ENCODE measurements around the gene NAA16. TPM values are rescaled to one million over a fixed set of nuclear protein-coding genes. Genes with fewer than 3 reads are reported as not detected.
"Not testable (repeated sequence)": the region's sequence is repeated elsewhere in the genome, so short reads cannot be mapped to it uniquely, and the experiment has no call there.

NAA16 gene
- total RNA-seq, 1 experiment from 2014 or later: 27.0 TPM

GRCh38 chr13:41424675-41425074 lies 113.6 kb downstream of the NAA16 start:
- H3K4me3 Mint-ChIP-seq (ENCODE audit: low read depth, unreplicated experiment); H3K4me1 Mint-ChIP-seq (ENCODE audit: low read depth, unreplicated experiment); BruUV-seq (replicated peaks); DNase-seq; intact Hi-C loops (cut with micrococcal nuclease; ENCODE audit: unreplicated experiment); CTCF ChIA-PET; H3K36me3 Mint-ChIP-seq (ENCODE audit: insufficient read depth, unreplicated experiment); H3K27me3 Mint-ChIP-seq (ENCODE audit: unreplicated experiment); H3K9me3 Mint-ChIP-seq (ENCODE audit: low read depth, unreplicated experiment); H3K27ac Mint-ChIP-seq (ENCODE audit: unreplicated experiment): not testable (repeated sequence)

GRCh38 chr13:41426047-41426446 lies 115.0 kb downstream of the NAA16 start:
- CTCF ChIA-PET: no interaction called here
- no peaks in the 10 kb centered on the region for H3K36me3 Mint-ChIP-seq (ENCODE audit: insufficient read depth, unreplicated experiment)
- BruUV-seq (replicated peaks): no TSS peak
- TF ChIP-seq, protein P1, sequence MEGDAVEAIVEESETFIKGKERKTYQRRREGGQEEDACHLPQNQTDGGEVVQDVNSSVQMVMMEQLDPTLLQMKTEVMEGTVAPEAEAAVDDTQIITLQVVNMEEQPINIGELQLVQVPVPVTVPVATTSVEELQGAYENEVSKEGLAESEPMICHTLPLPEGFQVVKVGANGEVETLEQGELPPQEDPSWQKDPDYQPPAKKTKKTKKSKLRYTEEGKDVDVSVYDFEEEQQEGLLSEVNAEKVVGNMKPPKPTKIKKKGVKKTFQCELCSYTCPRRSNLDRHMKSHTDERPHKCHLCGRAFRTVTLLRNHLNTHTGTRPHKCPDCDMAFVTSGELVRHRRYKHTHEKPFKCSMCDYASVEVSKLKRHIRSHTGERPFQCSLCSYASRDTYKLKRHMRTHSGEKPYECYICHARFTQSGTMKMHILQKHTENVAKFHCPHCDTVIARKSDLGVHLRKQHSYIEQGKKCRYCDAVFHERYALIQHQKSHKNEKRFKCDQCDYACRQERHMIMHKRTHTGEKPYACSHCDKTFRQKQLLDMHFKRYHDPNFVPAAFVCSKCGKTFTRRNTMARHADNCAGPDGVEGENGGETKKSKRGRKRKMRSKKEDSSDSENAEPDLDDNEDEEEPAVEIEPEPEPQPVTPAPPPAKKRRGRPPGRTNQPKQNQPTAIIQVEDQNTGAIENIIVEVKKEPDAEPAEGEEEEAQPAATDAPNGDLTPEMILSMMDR (IDR thresholded peaks at IDR 0.05; ENCODE audit: unreplicated experiment): no peak
- DNase-seq: no peak
- H3K9me3 Mint-ChIP-seq (ENCODE audit: low read depth, unreplicated experiment): peaks cover 2% of the 10 kb centered on the region
- intact Hi-C loops (cut with micrococcal nuclease; ENCODE audit: unreplicated experiment): no loop called here
- H3K4me1 Mint-ChIP-seq (ENCODE audit: low read depth, unreplicated experiment): no peaks in the 10 kb centered on the region
- H3K27me3 Mint-ChIP-seq (ENCODE audit: unreplicated experiment): no peaks in the 10 kb centered on the region
- no peak overlapping the region for H3K4me3 Mint-ChIP-seq (ENCODE audit: low read depth, unreplicated experiment)
- no peak overlapping the region for H3K27ac Mint-ChIP-seq (ENCODE audit: unreplicated experiment)

Other genes starting within 250 kb of the NAA16 start
- 7.2 and 7.6 TPM in 2 replicates for gene WBP4, start 249.8 kb upstream of the NAA16 start, total RNA-seq (2022)
- gene KBTBD6, start 178.5 kb upstream of the NAA16 start, total RNA-seq (2022): 6.6 and 6.9 TPM in 2 replicates
- 6.3 and 6.4 TPM in 2 replicates for gene KBTBD7, start 116.7 kb upstream of the NAA16 start, total RNA-seq (2022)
- gene MTRF1, start 47.7 kb upstream of the NAA16 start, total RNA-seq (2022): 15.8 and 17.3 TPM in 2 replicates
- 0.93 and 1.7 TPM in 2 replicates for gene RGCC, start 146.3 kb downstream of the NAA16 start, total RNA-seq (2022)

Data from Calu3 (cell line).